Stomach (tissue), 4 donors: Measurements from ENCODE around the gene PDZRN3.

Experiments used
- CTCF ChIP-seq, 7 experiments: fragments of 450-650 bp in 4 of 7; fragments of 200-600 bp in 3 of 7; sonication (generic) in 3 of 7; IDR thresholded peaks; one replicate each; pipeline ENCODE4 v1.5.1; 2016 to 2019; ENCODE audit warnings: antibody characterized with exemption in 7 of 7, control low read depth in 2 of 7, mild to moderate bottlenecking in 1 of 7
- POLR2A ChIP-seq, 4 donors: fragments of 450-650 bp; IDR thresholded peaks; one replicate each; pipeline ENCODE4 v1.6.1; 2016; ENCODE audit warnings: antibody characterized with exemption in 4 of 4, control low read depth in 2 of 4, mild to moderate bottlenecking in 1 of 4, moderate library complexity in 1 of 4

- TF ChIP-seq CTCF (IDR thresholded peaks at IDR 0.05), result no peak
- no peak for TF ChIP-seq POLR2A (IDR thresholded peaks at IDR 0.05)
Observed at GRCh38 chr3:73597476-73597875, 27.3 kb downstream of the PDZRN3 start.
